Lung (tissue), 12 donors: ENCODE measurements around the gene CLSTN2. TPM values are rescaled to one million over a fixed set of nuclear protein-coding genes. Genes with fewer than 3 reads are reported as not detected.

ENCODE experiments used
- ATAC-seq: fragments of 200-7000 bp; cut with Tn5 transposase; one replicate; pipeline ENCODE4 v1.9.1; 2020; ENCODE audit warnings: moderate number of reproducible peaks; ENCODE audit not compliant: insufficient read depth, low FRiP score
- DNase-seq, 3 donors: peaks; one replicate each; pipeline ENCODE4 v3.0.0-alpha.2; 2013 to 2017
- H3K27ac ChIP-seq, 2 donors: one replicate each; pipeline ENCODE4 v1.5.1; 2013; ENCODE audit warnings: mild to moderate bottlenecking in 2 of 2, moderate library complexity in 2 of 2, control low read depth in 1 of 2, inconsistent platforms in 1 of 2, low read depth in 1 of 2, low read length in 1 of 2
- H3K27me3 ChIP-seq, 3 donors: one replicate each; pipeline ENCODE4 v1.5.1; 2013; ENCODE audit warnings: low read length in 2 of 3; ENCODE audit not compliant: control insufficient read depth in 3 of 3, insufficient read depth in 3 of 3
- H3K36me3 ChIP-seq, 4 donors: one replicate each; pipeline ENCODE4 v1.5.1; 2013; ENCODE audit warnings: low read length in 4 of 4, mild to moderate bottlenecking in 1 of 4, moderate library complexity in 1 of 4; ENCODE audit not compliant: control insufficient read depth in 4 of 4, insufficient read depth in 4 of 4
- H3K4me1 ChIP-seq, 5 donors: one replicate each; pipeline ENCODE4 v1.5.1; 2013; ENCODE audit warnings: low read length in 5 of 5, mild to moderate bottlenecking in 2 of 5, moderate library complexity in 1 of 5; ENCODE audit not compliant: control insufficient read depth in 5 of 5, insufficient read depth in 5 of 5
- H3K4me3 ChIP-seq: one replicate; pipeline ENCODE4 v1.5.1; 2013; ENCODE audit warnings: mild to moderate bottlenecking, control low read depth, moderate library complexity
- H3K9ac ChIP-seq, 2 donors: one replicate each; pipeline ENCODE4 v1.5.1; 2013; ENCODE audit warnings: low read length in 2 of 2, control low read depth in 1 of 2; ENCODE audit not compliant: insufficient read depth in 1 of 2
- H3K9me3 ChIP-seq, 4 donors: one replicate each; pipeline ENCODE4 v1.5.1; 2013; ENCODE audit warnings: low read length in 3 of 4, mild to moderate bottlenecking in 1 of 4, moderate library complexity in 1 of 4; ENCODE audit not compliant: control insufficient read depth in 4 of 4, insufficient read depth in 3 of 4
- WGBS, 2 donors: extraction: QIAGEN DNeasy Blood & Tissue Kit; methylation state at CpG; one replicate each; pipeline ENCODE4 v1.1.7; 2013; 5-methylcytosine and 5-hydroxymethylcytosine counted together
- polyA plus RNA-seq, 2 donors: library from polyadenylated mRNA; stranded (reverse); fragments of 200-250 nt; gene quantifications; one replicate each; pipeline ENCODE4 v1.2.1, GENCODE V29; 2013
- total RNA-seq, 2 donors: library from RNA; depleted of rRNA in 1 of 2; stranded (reverse); fragments of >200 nt in 1 of 2; gene quantifications; one replicate each; pipeline ENCODE4 v1.2.1, GENCODE V29; 2014 to 2021
- TF ChIP-seq, protein P1 (sequence below): IDR thresholded peaks from 2 replicates; pipeline ENCODE4 v1.5.1; 2012; ENCODE audit warnings: mild to moderate bottlenecking; ENCODE audit errors: control extremely low read depth, extremely low read depth
- donor health status: control.
- donor health status: control.
- donor health status: Bipolar disorder and iron deficiency.
- donor health status: healthy.
- donor health status: DM: yes; HTN: yes; CAD: no.

CLSTN2 gene
- total and polyA plus RNA-seq, 4 donors, result 0.07 to 2.4 (median 1.3) TPM

DNA sequence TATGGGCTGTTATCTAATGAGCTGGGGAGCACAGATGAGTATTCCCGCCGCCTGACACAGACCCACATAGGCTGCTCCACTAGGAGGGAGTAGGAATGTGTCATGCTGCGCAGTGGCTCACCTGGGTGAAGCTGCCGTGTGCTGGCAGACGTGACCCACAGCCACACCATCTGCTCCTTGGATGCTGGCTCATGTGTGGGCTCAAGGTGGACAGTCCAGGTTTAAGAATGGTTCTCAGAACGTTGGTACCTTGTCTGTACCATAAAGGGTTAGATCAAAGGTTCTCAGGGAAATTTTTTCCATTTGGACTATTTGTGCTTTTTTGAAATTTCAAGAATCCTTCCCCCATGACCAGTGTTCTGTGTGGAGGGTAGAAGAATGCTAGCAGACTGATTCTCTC lies 403.9 kb downstream of the CLSTN2 start:
- 88 to 94% methylated on average over 6 of the region's 6 CpGs for WGBS, 2 donors
- Histone ChIP-seq H3K27ac (no peak overlapping the region), H3K4me3 (no peak overlapping the region), H3K9me3 (peaks cover 0 to 4% (median 0%) of the 10 kb centered on the region in 4 donors), H3K27me3 (no peaks in the 10 kb centered on the region), H3K4me1 (no peaks in the 10 kb centered on the region), H3K36me3 (no peaks in the 10 kb centered on the region), H3K9ac (no peak overlapping the region)
- DNase-seq (no peak), ATAC-seq (no peak)
- TF ChIP-seq, protein P1, sequence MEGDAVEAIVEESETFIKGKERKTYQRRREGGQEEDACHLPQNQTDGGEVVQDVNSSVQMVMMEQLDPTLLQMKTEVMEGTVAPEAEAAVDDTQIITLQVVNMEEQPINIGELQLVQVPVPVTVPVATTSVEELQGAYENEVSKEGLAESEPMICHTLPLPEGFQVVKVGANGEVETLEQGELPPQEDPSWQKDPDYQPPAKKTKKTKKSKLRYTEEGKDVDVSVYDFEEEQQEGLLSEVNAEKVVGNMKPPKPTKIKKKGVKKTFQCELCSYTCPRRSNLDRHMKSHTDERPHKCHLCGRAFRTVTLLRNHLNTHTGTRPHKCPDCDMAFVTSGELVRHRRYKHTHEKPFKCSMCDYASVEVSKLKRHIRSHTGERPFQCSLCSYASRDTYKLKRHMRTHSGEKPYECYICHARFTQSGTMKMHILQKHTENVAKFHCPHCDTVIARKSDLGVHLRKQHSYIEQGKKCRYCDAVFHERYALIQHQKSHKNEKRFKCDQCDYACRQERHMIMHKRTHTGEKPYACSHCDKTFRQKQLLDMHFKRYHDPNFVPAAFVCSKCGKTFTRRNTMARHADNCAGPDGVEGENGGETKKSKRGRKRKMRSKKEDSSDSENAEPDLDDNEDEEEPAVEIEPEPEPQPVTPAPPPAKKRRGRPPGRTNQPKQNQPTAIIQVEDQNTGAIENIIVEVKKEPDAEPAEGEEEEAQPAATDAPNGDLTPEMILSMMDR, result no peak

DNA sequence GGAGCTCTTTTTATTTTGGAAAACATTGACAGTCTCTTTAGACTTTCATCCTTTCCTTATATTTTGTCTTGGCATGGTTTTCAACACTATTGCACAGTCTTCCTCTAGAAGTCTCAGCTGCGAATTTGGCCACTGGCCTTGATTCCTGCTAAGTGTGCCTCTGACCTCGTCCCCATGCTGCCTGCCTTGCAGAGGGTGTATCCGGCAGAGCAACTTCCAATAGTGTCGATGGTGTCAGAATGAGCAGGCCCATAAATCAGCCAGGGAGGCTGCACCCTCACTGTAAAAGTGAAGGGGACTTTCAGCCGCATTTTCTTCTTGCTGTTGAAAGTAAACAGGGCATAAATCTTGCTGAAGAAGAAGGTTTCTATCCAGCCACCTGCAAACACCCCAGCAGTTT lies 406.2 kb downstream of the CLSTN2 start:
- 47 to 53% methylated on average over 5 of the region's 5 CpGs for WGBS, 2 donors
- H3K4me1 ChIP-seq, result no peaks in the 10 kb centered on the region
- ATAC-seq (no peak), DNase-seq (peak; percentile 25 to 65 (median 26))
- H3K27ac ChIP-seq, result no peak overlapping the region
- peaks cover 0 to 4% (median 0%) of the 10 kb centered on the region in 4 donors for H3K9me3 ChIP-seq
- H3K9ac ChIP-seq, result no peak overlapping the region
- TF ChIP-seq, protein P1, result no peak
- no peaks in the 10 kb centered on the region for H3K36me3 ChIP-seq
- no peaks in the 10 kb centered on the region for H3K27me3 ChIP-seq
- H3K4me3 ChIP-seq, result no peak overlapping the region

- H3K27ac ChIP-seq, result no peak overlapping the region
- H3K36me3 ChIP-seq, result no peaks in the 10 kb centered on the region
- ATAC-seq (no peak), DNase-seq (no peak)
- H3K27me3 ChIP-seq, result no peaks in the 10 kb centered on the region
- 84 to 88% methylated on average over 5 of the region's 5 CpGs for WGBS, 2 donors
- no peak overlapping the region for H3K9ac ChIP-seq
- H3K9me3 ChIP-seq, result peaks cover 0 to 4% (median 0%) of the 10 kb centered on the region in 4 donors
- H3K4me1 ChIP-seq, result no peaks in the 10 kb centered on the region
- no peak overlapping the region for H3K4me3 ChIP-seq
- TF ChIP-seq, protein P1, result no peak
These were observed 406.9 kb downstream of the CLSTN2 start for GRCh38 chr3:140341817-140342403.

- Histone ChIP-seq H3K9ac (no peak overlapping the region), H3K27me3 (no peaks in the 10 kb centered on the region), H3K27ac (no peak overlapping the region), H3K36me3 (no peaks in the 10 kb centered on the region), H3K9me3 (peaks cover 0 to 4% (median 0%) of the 10 kb centered on the region in 4 donors), H3K4me1 (no peaks in the 10 kb centered on the region), H3K4me3 (no peak overlapping the region)
- no peak for ATAC-seq
- WGBS, 2 donors, result 80 to 91% methylated on average over 2 of the region's 2 CpGs
- TF ChIP-seq, protein P1, result no peak
- no peak for DNase-seq
These were observed 407.7 kb downstream of the CLSTN2 start for GRCh38 chr3:140342668-140343067.
